Subcutaneous abdominal adipose tissue (tissue), 5 donors: ENCODE measurements around the gene TXNL4B.

Experiments used
- H3K27ac ChIP-seq: one replicate; pipeline ENCODE4 v1.7.0; 2013; ENCODE audit warnings: low read depth, mild to moderate bottlenecking, inconsistent platforms, low read length, moderate library complexity
- H3K27me3 ChIP-seq, 5 donors: one replicate each; pipeline ENCODE4 v1.7.0; 2013; ENCODE audit warnings: low read length in 5 of 5, inconsistent platforms in 1 of 5; ENCODE audit not compliant: control insufficient read depth in 5 of 5, insufficient read depth in 4 of 5
- H3K36me3 ChIP-seq, 5 donors: one replicate each; pipeline ENCODE4 v1.7.0; 2013; ENCODE audit warnings: low read length in 5 of 5; ENCODE audit not compliant: control insufficient read depth in 5 of 5, insufficient read depth in 5 of 5
- H3K4me1 ChIP-seq, 5 donors: one replicate each; pipeline ENCODE4 v1.7.0; 2013; ENCODE audit warnings: low read length in 5 of 5, mild to moderate bottlenecking in 3 of 5, moderate library complexity in 1 of 5; ENCODE audit not compliant: control insufficient read depth in 5 of 5, insufficient read depth in 5 of 5
- H3K4me3 ChIP-seq, 5 donors: one replicate each; pipeline ENCODE4 v1.7.0; 2013; ENCODE audit warnings: low read length in 5 of 5, low read depth in 1 of 5
- H3K9ac ChIP-seq, 5 donors: one replicate each; pipeline ENCODE4 v1.7.0; 2013; ENCODE audit warnings: low read length in 5 of 5, mild to moderate bottlenecking in 4 of 5, moderate library complexity in 3 of 5
- H3K9me3 ChIP-seq, 5 donors: one replicate each; pipeline ENCODE4 v1.7.0; 2013; ENCODE audit warnings: low read length in 5 of 5; ENCODE audit not compliant: control insufficient read depth in 5 of 5
- donor health status: healthy.
- donor health status: healthy.
- donor health status: healthy.
- donor health status: healthy.
- donor health status: healthy.

Gene TXNL4B

DNA sequence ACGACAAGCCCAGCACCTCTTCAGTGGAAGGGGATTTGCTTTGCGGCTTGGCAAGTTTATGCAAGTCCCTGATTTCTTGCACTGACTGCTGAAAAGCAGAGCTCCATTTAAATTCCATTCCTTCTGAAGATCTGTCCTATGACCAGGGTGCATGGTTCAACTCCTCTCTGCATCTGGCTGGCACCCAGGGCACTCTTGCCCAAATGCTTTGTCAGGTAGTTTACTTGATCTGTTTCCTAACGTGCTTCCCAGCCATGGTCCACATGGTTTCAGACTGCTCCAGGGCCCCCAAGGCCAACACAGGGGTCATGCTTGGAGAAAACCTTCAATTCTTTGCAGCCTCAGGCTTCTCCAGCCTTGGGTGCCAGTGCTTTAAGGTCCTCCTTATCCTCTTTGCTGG, 50.4 kb downstream of the TXNL4B start:
- Histone ChIP-seq H3K4me3 (no peak overlapping the region), H3K9me3 (peaks cover 0 to 1% (median 0%) of the 10 kb centered on the region in 5 donors), H3K27me3 (no peaks in the 10 kb centered on the region), H3K9ac (no peak overlapping the region), H3K4me1 (peaks cover 0 to 8% (median 2%) of the 10 kb centered on the region in 5 donors), H3K36me3 (peaks cover 0 to 22% (median 14%) of the 10 kb centered on the region in 5 donors), H3K27ac (no peak overlapping the region)

DNA sequence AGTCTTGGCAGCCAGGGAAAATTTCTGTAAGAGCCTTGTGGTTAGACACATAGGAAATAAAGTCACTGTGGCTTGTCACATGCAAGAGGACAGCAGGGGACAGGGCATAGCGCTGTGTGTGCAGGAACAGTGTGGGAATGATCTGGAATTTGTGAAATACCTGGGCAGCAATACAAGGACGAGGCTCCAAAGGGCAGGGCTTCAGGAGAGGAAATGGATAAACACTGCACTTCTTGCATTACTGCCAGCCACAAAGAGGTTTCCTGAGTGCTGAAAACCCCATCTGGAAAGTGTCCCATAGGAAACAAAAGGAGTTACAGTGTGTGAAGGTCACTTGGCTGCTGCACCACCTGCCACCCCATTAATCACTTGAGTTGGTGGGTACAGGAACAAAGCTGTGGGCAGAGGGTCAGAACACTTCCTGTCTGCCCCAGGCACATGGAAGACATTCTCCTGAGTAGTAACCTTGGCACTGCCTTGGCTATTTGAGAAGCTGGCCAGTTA, 51.2 kb downstream of the TXNL4B start:
- Histone ChIP-seq H3K4me1 (peaks cover 0 to 8% (median 2%) of the 10 kb centered on the region in 5 donors), H3K9ac (no peak overlapping the region), H3K27ac (no peak overlapping the region), H3K27me3 (no peaks in the 10 kb centered on the region), H3K9me3 (peaks cover 0 to 2% (median 0%) of the 10 kb centered on the region in 5 donors), H3K4me3 (no peak overlapping the region), H3K36me3 (peaks cover 0 to 24% (median 15%) of the 10 kb centered on the region in 5 donors)

DNA sequence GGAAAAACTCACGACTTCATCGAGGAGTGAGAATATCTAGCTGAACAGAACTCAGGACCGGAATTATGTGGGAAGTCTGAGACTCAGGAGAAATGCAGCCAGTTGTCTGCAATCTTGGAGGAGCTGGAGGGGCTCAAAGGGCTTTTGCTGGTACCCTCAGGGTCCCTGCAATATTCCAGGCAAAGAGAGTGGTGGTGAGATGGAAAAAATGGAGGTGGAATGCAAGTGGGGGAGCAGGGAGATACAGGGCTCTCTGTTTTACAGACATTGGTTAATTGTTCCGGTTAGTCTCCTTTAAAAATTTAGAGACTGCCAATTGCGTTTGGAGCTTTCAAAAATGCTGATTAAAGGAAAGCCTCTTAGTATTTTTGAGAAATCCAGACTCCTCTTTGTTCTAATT, 57.3 kb downstream of the TXNL4B start:
- Histone ChIP-seq H3K9me3 (peaks cover 0 to 2% (median 0%) of the 10 kb centered on the region in 5 donors), H3K4me3 (no peak overlapping the region), H3K36me3 (peaks cover 0 to 11% (median 3%) of the 10 kb centered on the region in 5 donors), H3K9ac (no peak overlapping the region), H3K27ac (no peak overlapping the region), H3K27me3 (no peaks in the 10 kb centered on the region), H3K4me1 (no peaks in the 10 kb centered on the region)
